Karpas-422 (cell line): ENCODE results near the gene GALNT1. TPM values are rescaled to one million over a fixed set of nuclear protein-coding genes. Genes with fewer than 3 reads are reported as not detected.
A peak's percentile ranks its signal among the peaks of the same experiment; 100 is the strongest.

Source experiments
- DNase-seq: peaks from one replicate; pipeline ENCODE4 v3.0.0-alpha.2; 2015
- H2AFZ ChIP-seq: fragments of 200-600 bp; sonication (generic); 2 replicates; pipeline ENCODE4 v1.6.1; 2014; ENCODE audit warnings: antibody characterized with exemption, low read length, mixed read lengths
- H3K27ac ChIP-seq: fragments of 200-600 bp; sonication (generic); 2 replicates; pipeline ENCODE4 v1.5.1; 2014; ENCODE audit warnings: mild to moderate bottlenecking, low read length, moderate library complexity
- H3K27me3 ChIP-seq: fragments of 200-600 bp; sonication (generic); 2 replicates; pipeline ENCODE4 v1.6.1; 2014; ENCODE audit warnings: low read length, mixed read lengths
- H3K36me3 ChIP-seq: fragments of 200-600 bp; sonication (generic); 2 replicates; pipeline ENCODE4 v1.6.1; 2014; ENCODE audit warnings: low read length, mixed read lengths; ENCODE audit not compliant: insufficient read depth
- H3K4me1 ChIP-seq: fragments of 200-600 bp; sonication (generic); 2 replicates; pipeline ENCODE4 v1.6.1; 2014; ENCODE audit warnings: mild to moderate bottlenecking, low read length, mixed read lengths
- H3K4me2 ChIP-seq: fragments of 200-600 bp; sonication (generic); 2 replicates; pipeline ENCODE4 v1.6.1; 2014; ENCODE audit warnings: low read length, low read depth, mild to moderate bottlenecking; ENCODE audit not compliant: poor library complexity, severe bottlenecking
- H3K4me3 ChIP-seq: fragments of 200-600 bp; sonication (generic); 2 replicates; pipeline ENCODE4 v1.5.1; 2014; ENCODE audit warnings: mild to moderate bottlenecking, antibody characterized with exemption, low read length, mixed read lengths
- H3K79me2 ChIP-seq: fragments of 200-600 bp; sonication (generic); 2 replicates; pipeline ENCODE4 v1.6.1; 2014; ENCODE audit warnings: mild to moderate bottlenecking, low read length, mixed read lengths
- H3K9ac ChIP-seq: fragments of 200-600 bp; sonication (generic); 2 replicates; pipeline ENCODE4 v1.6.0; 2014; ENCODE audit warnings: low read length
- H3K9me2 ChIP-seq: fragments of 200-600 bp; sonication (generic), shearing (Covaris generic); replicated peaks from 2 replicates; pipeline ENCODE4 v1.6.0; 2014; ENCODE audit warnings: mild to moderate bottlenecking, low read length, moderate library complexity; ENCODE audit not compliant: insufficient read depth
- H3K9me3 ChIP-seq: fragments of 300-700, 200-600 bp; sonication (generic); 2 replicates; pipeline ENCODE4 v1.6.1; 2014; ENCODE audit warnings: low read length, mixed read lengths
- H4K20me1 ChIP-seq: fragments of 200-600 bp; sonication (generic); 2 replicates; pipeline ENCODE4 v1.6.1; 2014; ENCODE audit warnings: mild to moderate bottlenecking, antibody characterized with exemption, low read length, low read depth; ENCODE audit not compliant: insufficient read depth
- total RNA-seq: library from RNA; depleted of rRNA; stranded (reverse); fragments of >200 nt; shearing (Covaris generic); gene quantifications from 2 replicates; pipeline ENCODE4 v1.2.3, GENCODE V29; 2014; ENCODE audit warnings: low replicate concordance

GALNT1 gene
- total RNA-seq, 1 experiment from 2014 or later: 259 TPM

DNA sequence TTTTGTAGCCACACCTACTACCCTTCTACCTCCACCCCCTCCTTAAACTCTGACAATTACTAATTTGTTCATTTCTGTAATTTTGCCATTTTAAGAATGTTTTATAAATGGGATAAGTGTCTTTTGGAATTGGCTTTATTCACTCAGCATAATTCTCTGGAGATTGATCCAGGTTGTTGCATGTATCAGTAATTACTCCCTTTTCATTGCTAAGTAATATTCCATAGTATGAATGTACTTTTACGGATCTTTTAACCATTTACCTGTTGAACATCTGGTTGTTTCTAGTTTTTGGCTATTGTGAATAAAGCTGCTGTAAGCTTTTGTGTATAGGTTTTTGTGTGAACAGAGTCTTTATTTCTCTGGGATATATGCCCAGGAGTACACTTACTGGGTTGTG, 4.1 kb downstream of the GALNT1 start:
- Histone ChIP-seq H4K20me1 (peaks cover 28% of the 10 kb centered on the region; the same call in 1 of the 2 replicates), H3K9me3 (no peaks in the 10 kb centered on the region; the same call in 1 of the 2 replicates), H3K27ac (no peak overlapping the region), H3K9me2 (no peaks in the 10 kb centered on the region), H3K79me2 (peaks cover 89% of the 10 kb centered on the region), H3K27me3 (no peaks in the 10 kb centered on the region), H3K36me3 (peaks cover 43% of the 10 kb centered on the region), H3K4me2 (no peak overlapping the region), H2AFZ (no peak overlapping the region), H3K9ac (no peak overlapping the region), H3K4me1 (peaks cover 69% of the 10 kb centered on the region), H3K4me3 (no peak overlapping the region)
- DNase-seq: no peak

DNA sequence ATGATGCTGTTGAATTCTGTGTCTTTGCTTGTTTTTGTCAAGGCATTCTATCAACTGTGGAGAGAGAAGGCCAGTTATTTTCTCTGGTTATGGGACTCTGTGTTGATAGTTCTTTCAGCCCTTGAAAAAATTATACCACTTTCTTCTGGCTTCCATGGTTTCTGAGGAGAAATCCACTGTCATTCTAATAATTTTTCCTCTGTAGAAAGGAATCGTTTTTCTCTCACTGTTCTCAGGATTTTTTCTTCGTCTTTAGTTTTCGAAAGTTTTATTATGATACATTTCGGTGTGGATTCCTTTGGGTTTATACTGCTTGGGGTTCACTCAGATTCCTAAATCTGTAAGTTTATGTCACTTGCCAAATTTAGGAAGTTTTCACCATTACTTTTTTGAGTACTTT, 6.6 kb downstream of the GALNT1 start:
- H3K9me2 ChIP-seq: no peaks in the 10 kb centered on the region
- peaks cover 47% of the 10 kb centered on the region for H4K20me1 ChIP-seq
- DNase-seq: no peak
- H3K36me3 ChIP-seq: peaks cover 53% of the 10 kb centered on the region
- H3K4me2 ChIP-seq: peak overlapping the region; percentile 40
- H3K27me3 ChIP-seq: no peaks in the 10 kb centered on the region
- H3K27ac ChIP-seq: peak overlapping the region; percentile 86
- H3K9me3 ChIP-seq: no peaks in the 10 kb centered on the region; the same call in 1 of the 2 replicates
- no peak overlapping the region for H2AFZ ChIP-seq
- peaks cover 83% of the 10 kb centered on the region for H3K4me1 ChIP-seq
- H3K4me3 ChIP-seq: no peak overlapping the region
- peaks cover 100% of the 10 kb centered on the region for H3K79me2 ChIP-seq
- H3K9ac ChIP-seq: 0 out of 2 replicates have a peak overlapping the region, but pooled peaks have one; percentile 3

DNA sequence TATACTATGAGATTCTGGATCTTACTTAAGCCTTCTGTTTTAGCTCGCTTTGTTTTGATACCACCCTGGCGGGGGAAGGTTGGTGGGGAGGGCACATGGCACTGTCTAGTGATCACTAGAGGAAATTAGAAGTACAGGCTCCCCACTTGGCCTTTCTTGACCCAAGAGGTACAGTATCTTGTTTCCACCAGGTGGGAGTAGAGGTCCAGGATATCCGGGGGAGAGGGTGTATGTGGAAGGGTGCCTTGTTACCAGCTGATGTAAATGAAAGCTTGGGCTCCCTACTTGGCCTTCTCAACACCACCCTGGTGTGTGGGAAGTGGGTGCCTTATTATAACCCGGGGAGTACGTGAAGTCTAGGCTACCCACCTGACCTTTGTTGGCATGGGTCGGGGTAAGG, 7.5 kb downstream of the GALNT1 start:
- peaks cover 46% of the 10 kb centered on the region for H4K20me1 ChIP-seq
- H3K36me3 ChIP-seq: peaks cover 46% of the 10 kb centered on the region
- H3K27me3 ChIP-seq: no peaks in the 10 kb centered on the region
- H2AFZ ChIP-seq: no peak overlapping the region
- peak overlapping the region; percentile 50 for H3K4me2 ChIP-seq
- peak overlapping the region; percentile 14 for H3K9ac ChIP-seq
- H3K9me3 ChIP-seq: no peaks in the 10 kb centered on the region; the same call in 1 of the 2 replicates
- H3K4me3 ChIP-seq: 0 out of 2 replicates have a peak overlapping the region, but pooled peaks have one; percentile 6
- H3K79me2 ChIP-seq: peaks cover 100% of the 10 kb centered on the region
- H3K4me1 ChIP-seq: peaks cover 83% of the 10 kb centered on the region
- no peaks in the 10 kb centered on the region for H3K9me2 ChIP-seq
- peak; percentile 90 for DNase-seq
- peak overlapping the region; percentile 86 for H3K27ac ChIP-seq

DNA sequence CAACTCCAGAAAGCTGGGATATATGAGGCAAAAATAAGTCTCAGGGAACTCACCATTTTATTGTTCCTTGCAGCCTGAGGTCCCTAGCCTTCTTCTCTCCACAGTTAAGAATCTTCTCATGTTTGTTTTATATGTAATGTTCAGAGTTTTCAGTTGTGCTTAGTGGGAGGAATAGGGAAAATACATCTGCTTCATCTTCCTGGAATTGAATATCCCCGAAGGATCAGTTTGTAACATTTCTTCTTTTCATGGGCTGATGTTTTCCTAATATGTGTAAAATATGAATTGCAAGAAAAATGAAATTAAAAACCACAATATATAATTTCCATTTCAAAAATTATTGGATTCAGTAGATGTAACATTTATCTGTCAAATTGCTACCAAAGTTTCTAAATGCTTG, 8.0 kb downstream of the GALNT1 start:
- Histone ChIP-seq H3K4me3 (no peak overlapping the region), H3K79me2 (peaks cover 100% of the 10 kb centered on the region), H3K27me3 (no peaks in the 10 kb centered on the region), H3K27ac (peak overlapping the region; percentile 86), H2AFZ (no peak overlapping the region), H3K4me1 (peaks cover 86% of the 10 kb centered on the region), H4K20me1 (peaks cover 41% of the 10 kb centered on the region), H3K4me2 (peak overlapping the region; percentile 50), H3K9me2 (no peaks in the 10 kb centered on the region), H3K9ac (peak overlapping the region; percentile 21), H3K9me3 (no peaks in the 10 kb centered on the region; the same call in 1 of the 2 replicates), H3K36me3 (peaks cover 40% of the 10 kb centered on the region)
- DNase-seq: no peak

DNA sequence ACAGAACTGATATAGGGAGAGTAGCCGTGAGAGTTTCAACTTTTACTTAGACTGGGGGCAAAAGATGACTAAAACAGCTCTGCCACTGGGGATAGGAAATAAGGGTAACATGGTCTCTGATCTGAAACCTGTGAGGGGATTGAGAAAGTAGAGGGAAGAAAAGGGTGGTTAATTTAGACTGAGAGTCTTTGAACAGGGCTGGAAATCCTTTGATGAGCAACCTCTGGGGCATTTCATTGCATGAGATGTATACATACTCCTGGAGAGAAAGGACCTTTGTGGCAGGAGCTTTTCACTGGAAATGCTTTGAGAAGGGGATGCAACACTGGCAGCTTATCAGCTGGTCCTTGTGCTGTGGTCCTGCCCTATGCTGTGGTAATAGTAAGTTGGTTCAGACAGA, 9.4 kb downstream of the GALNT1 start:
- H3K9ac ChIP-seq: peak overlapping the region; percentile 23; the same call in 1 of the 2 replicates
- H3K27ac ChIP-seq: peak overlapping the region; percentile 86
- no peak overlapping the region for H3K4me3 ChIP-seq
- H4K20me1 ChIP-seq: peaks cover 29% of the 10 kb centered on the region
- H3K9me2 ChIP-seq: no peaks in the 10 kb centered on the region
- H2AFZ ChIP-seq: no peak overlapping the region
- no peaks in the 10 kb centered on the region for H3K27me3 ChIP-seq
- H3K4me2 ChIP-seq: peak overlapping the region; percentile 50
- H3K4me1 ChIP-seq: peaks cover 98% of the 10 kb centered on the region
- no peak for DNase-seq
- H3K9me3 ChIP-seq: no peaks in the 10 kb centered on the region
- peaks cover 100% of the 10 kb centered on the region for H3K79me2 ChIP-seq
- H3K36me3 ChIP-seq: peaks cover 28% of the 10 kb centered on the region; the same call in 1 of the 2 replicates

DNA sequence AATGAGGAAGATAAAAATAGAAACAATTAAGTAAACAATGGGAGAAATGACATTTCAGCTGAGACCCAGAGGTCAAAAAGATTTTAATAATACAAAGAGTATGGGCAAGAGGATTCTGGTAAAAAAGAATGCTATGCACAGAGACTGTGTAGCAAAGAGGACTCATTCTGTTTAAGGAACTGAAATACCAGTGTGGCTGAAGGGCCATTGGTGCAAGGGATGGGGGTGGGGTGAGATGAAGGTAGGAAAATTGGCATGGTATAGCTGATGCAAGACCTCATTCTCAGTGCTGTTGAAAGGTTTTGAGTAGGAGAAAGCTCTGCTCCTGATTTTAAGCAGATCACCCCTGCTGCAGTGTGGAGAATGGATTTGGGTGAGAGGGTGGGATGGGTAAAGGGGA, 10.8 kb downstream of the GALNT1 start:
- Histone ChIP-seq H3K4me2 (peak overlapping the region; percentile 50), H3K9me3 (peaks cover 5% of the 10 kb centered on the region; the same call in 1 of the 2 replicates), H3K9ac (peak overlapping the region; percentile 57; the same call in 1 of the 2 replicates), H3K27me3 (no peaks in the 10 kb centered on the region), H3K79me2 (peaks cover 100% of the 10 kb centered on the region), H3K27ac (peak overlapping the region; percentile 86), H3K4me3 (peak overlapping the region; percentile 11; the same call in 1 of the 2 replicates), H4K20me1 (peaks cover 29% of the 10 kb centered on the region), H3K4me1 (peaks cover 88% of the 10 kb centered on the region), H3K9me2 (no peaks in the 10 kb centered on the region), H3K36me3 (peaks cover 35% of the 10 kb centered on the region; the same call in 1 of the 2 replicates), H2AFZ (no peak overlapping the region)
- DNase-seq: peak; percentile 78

DNA sequence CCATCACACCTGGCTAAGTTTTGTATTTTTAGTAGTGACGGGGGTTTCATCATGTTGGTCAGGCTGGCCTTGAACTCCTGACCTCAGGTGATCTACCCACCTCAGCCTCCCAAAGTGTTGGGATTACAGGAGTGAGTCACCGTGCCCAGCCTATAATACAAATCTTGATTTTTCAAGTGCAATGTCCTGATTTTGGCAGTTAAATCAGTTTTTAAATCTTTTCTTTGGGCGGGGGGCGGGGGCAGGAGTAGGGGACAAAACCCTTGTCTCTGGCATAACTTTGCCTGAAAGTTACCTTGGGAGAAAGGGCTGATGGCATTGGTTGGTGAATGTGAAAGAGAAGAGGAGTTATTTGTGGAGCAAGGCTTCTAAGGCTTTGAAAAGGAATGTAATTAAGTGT, 12.3 kb downstream of the GALNT1 start:
- no peak for DNase-seq
- Histone ChIP-seq H3K27me3 (no peaks in the 10 kb centered on the region), H2AFZ (no peak overlapping the region), H3K4me2 (no peak overlapping the region), H3K4me3 (no peak overlapping the region), H3K36me3 (peaks cover 45% of the 10 kb centered on the region), H3K9me2 (no peaks in the 10 kb centered on the region), H3K9ac (no peak overlapping the region), H3K79me2 (peaks cover 99% of the 10 kb centered on the region), H4K20me1 (peaks cover 29% of the 10 kb centered on the region), H3K27ac (peak overlapping the region; percentile 68), H3K9me3 (peaks cover 11% of the 10 kb centered on the region), H3K4me1 (peaks cover 72% of the 10 kb centered on the region)

DNA sequence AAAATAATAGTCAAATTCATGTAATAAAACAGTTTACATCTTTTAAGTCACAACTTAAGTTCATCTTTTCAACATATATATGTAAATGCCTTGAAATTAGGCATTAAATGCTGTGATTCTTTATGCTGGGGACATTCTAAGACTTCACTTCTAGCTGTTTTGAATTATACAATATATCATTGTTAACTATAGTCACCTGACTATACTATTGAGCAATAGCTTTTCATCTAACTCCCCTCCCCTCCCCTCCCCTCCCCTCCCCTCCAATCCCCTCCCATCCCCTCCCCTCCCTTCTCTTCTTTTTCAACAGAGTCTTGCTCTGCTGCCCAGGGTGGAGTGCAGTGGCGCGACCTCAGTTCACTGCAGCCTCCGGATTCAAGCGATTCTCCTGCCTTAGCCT, 16.2 kb downstream of the GALNT1 start:
- H3K27me3 ChIP-seq: no peaks in the 10 kb centered on the region
- no peak overlapping the region for H3K27ac ChIP-seq
- H3K9ac ChIP-seq: no peak overlapping the region
- peaks cover 33% of the 10 kb centered on the region for H3K4me1 ChIP-seq
- no peak overlapping the region for H2AFZ ChIP-seq
- H4K20me1 ChIP-seq: peaks cover 5% of the 10 kb centered on the region; the same call in 1 of the 2 replicates
- H3K79me2 ChIP-seq: peaks cover 99% of the 10 kb centered on the region
- peaks cover 38% of the 10 kb centered on the region for H3K9me3 ChIP-seq
- H3K4me2 ChIP-seq: no peak overlapping the region
- H3K9me2 ChIP-seq: no peaks in the 10 kb centered on the region
- no peak for DNase-seq
- H3K4me3 ChIP-seq: no peak overlapping the region
- peaks cover 62% of the 10 kb centered on the region for H3K36me3 ChIP-seq
